ENCODE data around the gene DENND1A.

The DENND1A gene

GRCh38 chr9:123876750-123877149 lies 53.2 kb downstream of the DENND1A start:
- no peak for TF ChIP-seq CTCF (IDR thresholded peaks at IDR 0.05; ENCODE audit: control insufficient read depth, extremely low read depth, insufficient read depth)

GRCh38 chr9:123872710-123873109 lies 57.2 kb downstream of the DENND1A start:
- DNase-seq (ENCODE audit: low read depth): no peak
- H3K4me3 ChIP-seq (ENCODE audit: low read depth, low read length): no peak overlapping the region
- TF ChIP-seq CTCF (IDR thresholded peaks at IDR 0.05; ENCODE audit: control insufficient read depth, extremely low read depth, insufficient read depth): no peak

More at GRCh38 chr9:123876750-123877149, 53.2 kb downstream of the DENND1A start:
- no peak for DNase-seq (ENCODE audit: low read depth)
- no peak overlapping the region for H3K4me3 ChIP-seq (ENCODE audit: low read depth, low read length)

- DNase-seq (ENCODE audit: low read depth): no peak
- H3K4me3 ChIP-seq (ENCODE audit: low read depth, low read length): no peak overlapping the region
- TF ChIP-seq CTCF (IDR thresholded peaks at IDR 0.05; ENCODE audit: control insufficient read depth, extremely low read depth, insufficient read depth): no peak
Measured at GRCh38 chr9:123871781-123872180, 58.1 kb downstream of the DENND1A start.

GRCh38 chr9:123868002-123868401 lies 61.9 kb downstream of the DENND1A start:
- TF ChIP-seq CTCF (IDR thresholded peaks at IDR 0.05; ENCODE audit: control insufficient read depth, extremely low read depth, insufficient read depth): no peak
- no peak for DNase-seq (ENCODE audit: low read depth)
- H3K4me3 ChIP-seq (ENCODE audit: low read depth, low read length): no peak overlapping the region

- TF ChIP-seq CTCF (IDR thresholded peaks at IDR 0.05; ENCODE audit: control insufficient read depth, extremely low read depth, insufficient read depth): no peak
- H3K4me3 ChIP-seq (ENCODE audit: low read depth, low read length): no peak overlapping the region
- DNase-seq (ENCODE audit: low read depth): no peak
Measured at GRCh38 chr9:123867034-123867433, 62.9 kb downstream of the DENND1A start.

GRCh38 chr9:123866497-123866896 lies 63.4 kb downstream of the DENND1A start:
- TF ChIP-seq CTCF (IDR thresholded peaks at IDR 0.05; ENCODE audit: control insufficient read depth, extremely low read depth, insufficient read depth): no peak
- DNase-seq (ENCODE audit: low read depth): no peak
- no peak overlapping the region for H3K4me3 ChIP-seq (ENCODE audit: low read depth, low read length)

- no peak for DNase-seq (ENCODE audit: low read depth)
- no peak for TF ChIP-seq CTCF (IDR thresholded peaks at IDR 0.05; ENCODE audit: control insufficient read depth, extremely low read depth, insufficient read depth)
- no peak overlapping the region for H3K4me3 ChIP-seq (ENCODE audit: low read depth, low read length)
Measured at GRCh38 chr9:123865226-123866000, 64.5 kb downstream of the DENND1A start.

Data from LNCaP clone FGC (cell line).